ENCODE data around the gene OR51E2.

DNA sequence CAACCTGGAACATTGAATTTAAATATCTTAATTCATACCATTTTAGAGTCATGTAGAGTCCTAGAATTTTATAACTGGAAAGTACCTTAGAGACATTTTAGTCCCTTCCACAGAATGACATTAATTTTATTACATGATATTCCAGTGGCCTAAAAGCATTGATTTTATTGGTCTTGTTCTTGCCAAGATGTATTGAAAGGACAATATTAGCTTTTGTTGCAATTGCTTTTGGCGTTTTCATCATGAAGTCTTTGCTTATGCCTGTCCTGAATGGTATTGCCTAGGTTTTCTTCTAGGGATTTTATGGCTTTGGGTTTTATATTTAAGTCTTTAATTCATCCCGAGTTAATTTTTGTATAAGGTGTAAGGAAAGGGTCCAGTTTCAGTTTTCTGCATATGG, 43.1 kb upstream of the OR51E2 start:
- TF ChIP-seq, protein P1, sequence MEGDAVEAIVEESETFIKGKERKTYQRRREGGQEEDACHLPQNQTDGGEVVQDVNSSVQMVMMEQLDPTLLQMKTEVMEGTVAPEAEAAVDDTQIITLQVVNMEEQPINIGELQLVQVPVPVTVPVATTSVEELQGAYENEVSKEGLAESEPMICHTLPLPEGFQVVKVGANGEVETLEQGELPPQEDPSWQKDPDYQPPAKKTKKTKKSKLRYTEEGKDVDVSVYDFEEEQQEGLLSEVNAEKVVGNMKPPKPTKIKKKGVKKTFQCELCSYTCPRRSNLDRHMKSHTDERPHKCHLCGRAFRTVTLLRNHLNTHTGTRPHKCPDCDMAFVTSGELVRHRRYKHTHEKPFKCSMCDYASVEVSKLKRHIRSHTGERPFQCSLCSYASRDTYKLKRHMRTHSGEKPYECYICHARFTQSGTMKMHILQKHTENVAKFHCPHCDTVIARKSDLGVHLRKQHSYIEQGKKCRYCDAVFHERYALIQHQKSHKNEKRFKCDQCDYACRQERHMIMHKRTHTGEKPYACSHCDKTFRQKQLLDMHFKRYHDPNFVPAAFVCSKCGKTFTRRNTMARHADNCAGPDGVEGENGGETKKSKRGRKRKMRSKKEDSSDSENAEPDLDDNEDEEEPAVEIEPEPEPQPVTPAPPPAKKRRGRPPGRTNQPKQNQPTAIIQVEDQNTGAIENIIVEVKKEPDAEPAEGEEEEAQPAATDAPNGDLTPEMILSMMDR (conservative IDR thresholded peaks at IDR 0.05; ENCODE audit: low read depth, low read length), result no peak
- no peak for TF ChIP-seq EZH2 (IDR thresholded peaks at IDR 0.05; ENCODE audit: low read length, unreplicated experiment)
